Neural progenitor cell (in vitro differentiated cells): ENCODE measurements around the gene FASLG.

Source experiments
- EZH2 ChIP-seq: fragments of 200-600 bp; sonication (generic); IDR thresholded peaks from 2 replicates; pipeline ENCODE4 v1.6.1; 2017; ENCODE audit warnings: antibody characterized with exemption, mild to moderate bottlenecking, moderate library complexity
- TF ChIP-seq, protein P1 (sequence below): fragments of 200-600 bp; sonication (generic); IDR thresholded peaks from 2 replicates; pipeline ENCODE4 v1.5.1; 2017; ENCODE audit warnings: antibody characterized with exemption, mild to moderate bottlenecking

DNA sequence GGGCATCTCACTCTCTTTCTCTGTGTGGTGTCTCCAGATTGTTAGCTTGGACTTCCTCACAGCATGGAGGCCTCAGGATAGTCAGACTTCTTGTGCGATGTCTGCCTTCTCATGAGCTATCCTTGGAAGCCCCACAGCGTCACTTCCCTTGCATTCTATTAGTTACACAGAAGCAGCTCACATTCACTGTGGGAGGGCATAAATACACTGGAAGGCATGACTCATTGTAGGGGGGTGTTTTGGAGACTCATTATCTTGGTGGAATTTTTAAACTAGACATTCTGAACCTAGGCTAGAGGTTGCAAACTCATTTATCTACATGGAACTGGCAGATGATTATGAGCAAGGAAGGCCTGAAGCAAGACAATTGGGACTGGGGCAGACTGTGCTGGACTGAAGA lies 21.4 kb upstream of the FASLG start:
- TF ChIP-seq, protein P1, sequence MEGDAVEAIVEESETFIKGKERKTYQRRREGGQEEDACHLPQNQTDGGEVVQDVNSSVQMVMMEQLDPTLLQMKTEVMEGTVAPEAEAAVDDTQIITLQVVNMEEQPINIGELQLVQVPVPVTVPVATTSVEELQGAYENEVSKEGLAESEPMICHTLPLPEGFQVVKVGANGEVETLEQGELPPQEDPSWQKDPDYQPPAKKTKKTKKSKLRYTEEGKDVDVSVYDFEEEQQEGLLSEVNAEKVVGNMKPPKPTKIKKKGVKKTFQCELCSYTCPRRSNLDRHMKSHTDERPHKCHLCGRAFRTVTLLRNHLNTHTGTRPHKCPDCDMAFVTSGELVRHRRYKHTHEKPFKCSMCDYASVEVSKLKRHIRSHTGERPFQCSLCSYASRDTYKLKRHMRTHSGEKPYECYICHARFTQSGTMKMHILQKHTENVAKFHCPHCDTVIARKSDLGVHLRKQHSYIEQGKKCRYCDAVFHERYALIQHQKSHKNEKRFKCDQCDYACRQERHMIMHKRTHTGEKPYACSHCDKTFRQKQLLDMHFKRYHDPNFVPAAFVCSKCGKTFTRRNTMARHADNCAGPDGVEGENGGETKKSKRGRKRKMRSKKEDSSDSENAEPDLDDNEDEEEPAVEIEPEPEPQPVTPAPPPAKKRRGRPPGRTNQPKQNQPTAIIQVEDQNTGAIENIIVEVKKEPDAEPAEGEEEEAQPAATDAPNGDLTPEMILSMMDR, result no peak
- TF ChIP-seq EZH2, result no peak
